Activated CD8-positive, alpha-beta memory T cell treated with anti-CD3 and anti-CD28 coated beads, Interleukin-2, amount 50 U/mL, for 24 hours (primary cell): Measurements from ENCODE around the gene FOXN1.
A peak's percentile ranks its signal among the peaks of the same experiment; 100 is the strongest.
"Not testable (repeated sequence)": the region's sequence is repeated elsewhere in the genome, so short reads cannot be mapped to it uniquely, and the experiment has no call there.

Experiments used
- DNase-seq: peaks from one replicate; pipeline ENCODE4 v3.0.0-alpha.2; 2020; ENCODE audit errors: extremely low read depth

Gene FOXN1

DNA sequence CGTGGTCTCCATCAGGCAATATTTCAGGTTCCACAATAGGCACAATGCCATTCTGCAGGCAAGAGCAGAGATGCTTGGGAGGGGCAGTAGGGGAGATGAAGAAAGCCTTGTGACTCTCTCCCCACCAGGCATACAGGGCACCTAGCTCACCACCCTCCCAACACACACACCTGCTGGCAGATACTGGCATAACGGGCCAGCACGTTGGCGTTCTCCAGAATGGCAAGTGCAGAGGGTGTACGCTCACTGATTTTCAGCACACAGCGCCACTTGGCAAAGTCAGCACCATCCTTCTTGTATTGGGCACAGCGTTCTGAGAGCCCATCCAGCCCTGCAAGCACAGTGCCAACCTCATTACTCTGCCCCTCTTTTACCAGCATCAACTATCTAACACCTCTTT lies 68.4 kb downstream of the FOXN1 start:
- DNase-seq, result no peak

DNA sequence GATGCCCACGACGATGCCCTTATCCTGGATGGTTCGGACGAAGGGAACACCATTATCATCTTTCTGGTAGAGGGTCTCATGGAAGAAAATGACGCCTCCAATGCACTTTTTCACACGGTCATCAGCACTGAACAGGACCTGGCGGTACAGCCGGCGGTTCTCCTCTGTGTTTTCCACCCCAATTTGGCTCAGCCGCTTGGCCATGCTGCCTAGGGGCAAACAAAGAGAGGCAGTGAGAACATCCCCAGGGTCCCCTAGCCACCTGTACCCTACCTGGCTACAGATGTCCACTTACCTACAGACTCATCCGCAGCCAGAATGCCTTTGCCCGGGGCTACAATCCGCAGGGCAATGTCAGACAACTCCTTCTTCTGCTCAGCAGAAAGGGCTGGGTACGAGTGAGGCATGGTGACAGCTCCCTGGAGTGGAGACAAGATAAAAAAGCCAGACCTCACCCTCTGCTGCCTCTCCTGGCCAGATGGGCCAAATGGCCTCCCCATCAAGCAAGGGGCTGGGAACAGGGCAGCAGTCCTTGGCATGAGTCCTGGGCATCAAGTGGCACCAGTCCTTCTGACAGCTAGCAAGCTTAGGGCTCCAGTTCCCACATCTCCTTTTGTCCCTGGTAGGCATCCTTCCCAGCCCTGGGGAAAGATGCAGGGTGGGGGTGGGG lies 69.1 kb downstream of the FOXN1 start:
- no peak for DNase-seq

- DNase-seq, result not testable (repeated sequence)
These were observed 69.9 kb downstream of the FOXN1 start for GRCh38 chr17:28576016-28576415.

- DNase-seq, result peak; percentile 85
These were observed 70.8 kb downstream of the FOXN1 start, which contains the start of gene ALDOC for GRCh38 chr17:28576758-28577465. Gene ALDOC (minus strand): TSS chr17:28576895. CDS start chr17:28575532, 1,363 bp downstream.

- DNase-seq, result no peak
These were observed 71.3 kb downstream of the FOXN1 start for GRCh38 chr17:28577466-28577824.

- no peak for DNase-seq
These were observed 72.4 kb downstream of the FOXN1 start for GRCh38 chr17:28578246-28579195.

GRCh38 chr17:28579526-28579925 lies 73.4 kb downstream of the FOXN1 start:
- no peak for DNase-seq

DNA sequence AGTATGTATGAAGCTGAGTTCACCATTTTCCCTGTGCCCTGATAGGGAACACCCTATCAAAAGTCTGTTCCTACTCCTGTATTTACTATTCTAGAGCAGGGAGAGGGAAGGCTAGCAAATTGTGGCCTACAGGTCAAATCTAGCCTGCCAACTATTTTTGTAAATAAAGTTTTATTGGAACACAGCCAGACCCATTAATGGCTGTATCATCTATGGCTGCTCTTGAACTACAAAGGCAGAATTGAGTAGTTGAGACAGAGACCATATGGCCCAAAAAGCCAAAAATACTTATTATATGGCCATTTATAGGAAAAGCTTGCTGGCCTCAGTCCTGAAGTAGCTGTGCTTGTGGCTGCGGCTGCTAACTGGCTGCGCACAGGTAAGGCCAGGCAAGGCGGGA lies 74.8 kb downstream of the FOXN1 start:
- DNase-seq, result no peak

DNA sequence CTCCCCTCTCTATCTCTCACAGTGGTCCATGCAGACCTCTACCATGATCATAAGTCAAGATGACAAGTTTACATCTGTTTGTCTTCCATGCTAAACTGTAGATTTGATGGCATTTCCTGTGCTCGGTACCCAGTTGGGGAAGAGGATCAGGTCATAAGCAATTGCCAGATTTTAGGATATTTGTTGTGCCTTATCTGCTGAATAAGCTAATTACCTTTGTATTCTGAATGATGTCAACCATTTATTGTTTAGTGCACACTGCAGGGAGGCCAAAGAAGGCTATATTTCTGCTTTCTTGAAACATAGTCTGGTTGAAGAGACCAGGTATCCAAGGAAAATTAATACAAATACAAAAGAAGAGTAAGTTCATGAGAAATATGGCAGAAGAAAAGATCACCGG lies 76.4 kb downstream of the FOXN1 start:
- no peak for DNase-seq

GRCh38 chr17:28584434-28584833 lies 78.3 kb downstream of the FOXN1 start:
- no peak for DNase-seq

GRCh38 chr17:28585851-28586250 lies 79.7 kb downstream of the FOXN1 start:
- no peak for DNase-seq
